Activated CD4-positive, alpha-beta T cell treated with anti-CD3 and anti-CD28 coated beads for 24 hours (primary cell): Measurements from ENCODE around the gene MYO3A.
"Not testable (repeated sequence)": the region's sequence is repeated elsewhere in the genome, so short reads cannot be mapped to it uniquely, and the experiment has no call there.

Source experiments
- DNase-seq, 2 donors: peaks; one replicate each; pipeline ENCODE4 v3.0.0-alpha.2; 2020; ENCODE audit warnings: low read depth in 2 of 2

The MYO3A gene

DNA sequence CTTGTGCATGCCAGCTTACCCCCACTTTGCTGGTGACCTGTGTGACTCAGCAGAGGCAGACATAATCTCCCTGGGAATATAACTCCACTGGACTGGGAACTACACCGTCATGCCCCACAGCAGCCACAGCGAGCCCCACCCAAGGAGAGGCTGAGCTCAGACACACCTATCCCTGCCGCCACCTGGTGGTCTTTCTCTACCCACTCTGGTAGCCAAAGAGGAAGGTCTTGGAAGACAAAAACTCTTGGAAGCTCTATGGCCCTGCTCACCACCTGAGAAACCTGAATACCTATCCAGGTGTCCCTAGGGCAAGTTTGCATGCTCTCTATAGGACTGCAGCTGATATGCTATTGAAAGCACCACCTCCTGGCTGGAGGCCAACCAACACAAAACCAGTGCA is 48.1 kb downstream of the MYO3A start:
- DNase-seq, result no peak

DNA sequence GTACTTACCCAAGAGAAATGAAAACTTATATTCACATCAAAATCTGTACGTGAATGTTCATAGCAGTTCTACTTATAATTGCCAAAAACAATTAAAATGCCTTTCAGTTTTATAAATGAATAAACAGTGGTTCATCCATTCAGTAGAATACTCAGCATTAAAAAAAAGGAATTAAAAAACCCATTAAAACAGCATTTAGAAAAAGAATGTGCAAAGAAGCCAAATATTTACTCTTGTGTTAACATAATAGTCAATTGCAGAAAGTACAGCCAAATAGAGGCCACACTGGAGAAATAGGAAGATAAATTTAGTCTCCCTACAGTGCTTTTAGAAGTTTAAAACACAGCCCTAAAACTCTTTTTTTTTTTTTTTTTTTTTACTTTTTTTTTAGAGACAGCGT is 54.6 kb downstream of the MYO3A start:
- DNase-seq, result no peak

DNA sequence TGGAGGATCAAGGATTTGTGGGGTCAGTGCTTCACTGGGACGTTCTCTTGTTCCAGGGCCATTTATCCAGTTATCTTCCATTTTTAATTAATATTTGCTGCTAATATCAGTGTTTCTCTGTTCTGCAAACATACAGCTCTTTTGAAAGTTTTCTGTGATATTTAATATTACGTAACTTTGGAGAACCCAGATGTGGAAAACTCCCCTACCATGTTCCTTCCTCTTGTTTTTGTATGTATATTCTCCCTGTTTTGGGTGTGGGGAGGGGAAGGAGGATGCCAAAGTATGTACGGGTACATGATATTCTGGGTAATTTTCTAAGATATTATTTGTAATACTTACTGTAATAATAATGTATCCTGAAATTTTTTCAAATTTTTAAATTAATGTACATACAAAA is 55.9 kb downstream of the MYO3A start:
- DNase-seq, result no peak

DNA sequence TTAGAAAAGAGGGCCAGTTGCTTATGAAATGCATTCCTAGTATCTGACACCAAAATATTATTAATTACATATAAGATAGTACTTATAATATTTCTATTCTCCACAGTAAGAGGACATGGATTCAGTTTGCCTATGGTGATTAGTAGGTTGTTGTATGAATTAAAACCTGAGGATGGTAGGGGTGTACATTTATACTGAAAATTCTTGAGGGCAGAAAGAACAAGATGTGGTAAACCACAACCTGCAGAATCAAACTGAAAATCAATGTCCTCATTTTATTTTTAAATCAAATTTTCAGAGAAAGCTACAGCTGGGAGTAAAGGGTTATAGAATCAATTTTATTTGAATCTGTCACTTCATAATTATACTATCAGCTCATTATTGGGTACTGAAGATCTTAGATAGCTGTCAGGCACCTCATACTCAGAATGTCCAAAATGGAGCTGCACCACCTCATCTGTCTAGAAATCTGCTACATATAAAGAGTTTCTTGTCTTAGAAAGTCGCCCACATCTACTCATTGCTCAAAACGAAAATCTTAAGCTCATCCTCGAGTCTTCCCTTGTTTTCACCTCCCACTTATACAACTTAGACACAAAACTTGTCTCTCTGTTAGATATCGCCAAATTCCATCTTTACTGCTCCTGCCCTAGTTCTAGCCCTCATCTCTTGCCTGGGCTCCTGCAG is 65.4 kb downstream of the MYO3A start:
- DNase-seq, result no peak

DNA sequence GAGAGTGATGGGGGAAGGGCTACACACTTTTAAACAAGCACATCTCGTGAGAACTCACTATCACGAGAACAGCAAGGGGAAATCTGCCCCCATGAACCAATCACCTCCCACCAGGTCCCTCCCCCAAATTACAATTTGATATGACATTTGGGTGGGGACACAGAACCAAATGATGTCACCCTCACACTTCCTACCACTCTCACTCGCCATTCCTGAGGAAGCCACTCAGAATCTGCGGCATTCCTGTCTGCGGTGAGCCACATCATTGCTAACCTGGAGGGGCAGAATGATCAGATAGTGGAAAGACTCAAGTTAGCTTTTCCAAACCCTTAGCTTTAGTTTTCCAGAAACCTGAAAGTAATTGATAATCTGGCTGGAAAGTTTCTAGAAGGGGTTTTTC is 66.9 kb downstream of the MYO3A start:
- no peak for DNase-seq

DNA sequence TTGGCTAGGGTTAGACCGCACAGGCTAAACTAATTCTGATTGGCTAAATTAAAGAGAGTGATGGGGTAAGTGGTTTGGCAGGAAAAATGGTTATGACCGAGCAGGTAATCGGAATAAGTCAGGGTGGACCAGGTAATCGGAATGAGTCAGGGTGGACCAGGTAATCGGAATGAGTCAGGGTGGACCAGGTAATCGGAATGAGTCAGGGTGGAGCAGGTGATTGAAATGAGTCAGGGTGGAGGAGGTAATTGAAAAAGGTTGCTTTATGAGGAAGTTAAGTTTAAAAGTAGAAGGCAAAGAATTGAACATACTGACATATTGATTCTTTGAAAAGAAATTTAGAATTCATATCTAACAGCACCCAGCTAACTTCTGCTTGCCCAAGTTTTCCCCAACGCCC is 68.4 kb downstream of the MYO3A start:
- not testable (repeated sequence) for DNase-seq

DNA sequence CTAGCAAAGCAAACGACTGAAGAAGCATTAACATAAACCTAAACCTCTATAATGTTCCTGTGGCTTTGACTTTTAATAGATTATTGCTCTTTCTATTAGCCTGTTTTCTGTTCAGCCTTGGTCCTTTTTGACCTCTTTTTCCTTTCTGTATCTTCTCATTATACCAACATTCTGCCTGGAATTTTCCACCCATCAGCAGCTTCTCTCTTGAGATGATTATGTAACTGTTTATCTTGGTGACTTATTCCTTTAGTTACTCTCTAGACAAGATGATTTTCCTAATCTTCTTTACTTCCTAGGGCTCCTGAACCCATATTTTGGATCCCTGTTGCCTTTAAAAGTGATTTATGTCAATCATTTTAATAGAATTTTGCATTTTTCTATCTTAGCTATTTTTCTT is 81.1 kb downstream of the MYO3A start:
- DNase-seq, result no peak

DNA sequence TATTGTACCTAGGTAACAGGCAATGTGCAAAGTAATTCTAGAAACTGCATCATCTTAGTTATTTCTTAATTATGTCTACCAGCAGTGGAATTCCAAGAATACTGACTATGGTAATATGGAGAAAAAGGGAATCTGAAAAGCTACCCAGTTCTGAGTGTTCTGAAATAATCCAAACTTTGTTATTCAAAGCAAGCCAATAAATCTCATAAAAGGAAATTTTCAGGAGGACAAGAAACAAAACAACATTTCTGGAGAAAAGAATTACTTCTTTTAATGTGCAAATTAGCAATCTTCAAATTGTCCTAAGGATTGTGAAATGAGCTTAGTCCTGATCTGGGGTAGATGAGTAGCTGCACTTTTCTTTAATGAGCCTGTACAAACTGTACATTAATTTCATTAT is 88.8 kb downstream of the MYO3A start:
- no peak for DNase-seq

DNA sequence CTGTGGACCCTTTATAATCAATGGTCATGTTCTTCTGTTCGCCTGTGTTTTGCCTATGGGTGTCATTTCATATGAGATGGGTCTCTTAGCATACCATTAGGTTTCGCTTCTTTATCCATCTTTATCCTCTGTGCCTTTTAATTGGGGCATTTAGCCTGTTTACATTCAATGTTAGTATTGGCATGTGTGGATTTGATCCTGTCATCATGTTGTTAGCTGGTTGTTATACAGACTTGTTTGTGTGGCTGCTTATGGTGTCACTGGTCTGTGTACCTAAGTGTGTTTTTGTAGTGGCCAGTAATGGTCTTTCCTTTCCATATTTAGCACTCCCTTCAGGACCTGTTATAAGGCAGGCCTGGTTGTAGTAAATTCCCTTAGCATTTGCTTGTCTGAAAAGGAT is 90.3 kb downstream of the MYO3A start:
- DNase-seq, result no peak

DNA sequence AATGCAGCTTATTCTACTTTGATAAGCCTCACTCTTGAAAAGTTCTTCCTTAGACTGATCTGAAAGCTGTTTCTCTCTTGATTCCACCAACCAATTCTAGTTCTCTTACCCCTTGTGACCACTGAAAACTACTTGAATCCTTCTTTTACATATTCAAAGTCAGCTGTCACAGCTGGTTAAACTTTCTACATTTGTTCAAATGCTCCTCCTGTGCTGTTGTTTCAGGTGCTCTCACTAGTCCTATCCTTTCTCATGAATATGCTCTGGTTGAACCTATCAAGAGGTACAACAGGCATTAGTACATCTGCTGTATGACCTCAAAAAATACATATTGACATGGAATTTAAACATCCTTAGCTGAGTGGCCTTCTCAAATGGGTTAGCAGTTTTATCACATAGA is 91.5 kb downstream of the MYO3A start:
- DNase-seq, result no peak

DNA sequence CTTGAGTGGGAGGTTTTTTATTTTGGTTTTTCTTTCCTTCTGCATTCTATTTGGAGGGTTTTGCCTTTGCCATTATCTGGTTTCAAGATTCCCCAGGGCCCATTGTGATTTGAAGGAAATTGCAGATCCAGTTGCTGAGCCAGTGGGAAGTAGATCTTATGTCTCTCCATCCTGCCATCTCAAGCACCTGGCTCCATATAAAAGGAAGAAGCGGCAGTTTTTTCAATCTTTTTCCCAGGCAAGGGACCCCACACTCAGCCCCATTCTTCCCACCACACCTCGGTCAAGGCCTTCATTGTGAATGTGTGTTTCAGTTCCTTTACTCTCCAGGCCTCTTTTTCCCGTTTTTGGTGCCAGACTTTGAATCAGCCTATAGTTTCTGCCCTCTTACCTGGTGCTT is 95.8 kb downstream of the MYO3A start:
- no peak for DNase-seq

DNA sequence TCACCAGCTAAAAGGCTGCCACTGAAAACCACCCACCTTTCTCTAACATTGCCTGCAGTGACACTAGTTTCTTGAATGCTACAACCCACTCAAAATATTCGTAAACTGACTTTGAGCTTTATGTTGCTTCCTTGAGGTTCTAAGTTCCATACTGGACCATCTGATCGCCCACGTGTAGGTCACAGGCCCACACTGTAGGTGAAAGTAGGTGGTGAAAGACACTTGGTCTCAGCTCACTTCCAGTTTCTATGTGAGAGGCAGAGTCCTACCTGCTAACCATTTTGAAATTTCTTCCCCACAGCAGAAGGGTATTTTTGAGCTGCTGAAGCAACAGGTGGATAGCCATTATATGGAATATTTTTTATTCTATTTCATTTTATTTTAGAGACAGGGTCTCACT is 97.3 kb downstream of the MYO3A start:
- no peak for DNase-seq

DNA sequence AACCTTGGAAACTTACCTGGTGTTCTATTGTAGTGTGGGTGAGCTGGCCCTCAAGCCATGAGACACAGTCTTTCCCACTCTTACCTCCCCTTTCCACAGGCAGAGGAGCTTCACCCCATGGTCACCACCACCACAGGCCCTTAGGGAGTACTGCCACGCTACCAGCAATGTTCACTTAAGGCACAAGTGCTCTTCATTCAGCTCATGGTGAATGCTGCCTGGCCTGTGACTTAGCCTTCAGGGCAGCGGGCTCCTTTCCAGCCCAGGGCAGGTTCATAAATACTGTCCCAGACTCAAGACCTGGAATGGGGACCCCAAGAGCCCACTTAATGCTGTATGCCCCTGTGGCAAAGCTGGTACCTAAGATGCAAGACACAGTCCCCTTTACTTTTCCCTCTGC is 109.4 kb downstream of the MYO3A start:
- DNase-seq, result no peak

DNA sequence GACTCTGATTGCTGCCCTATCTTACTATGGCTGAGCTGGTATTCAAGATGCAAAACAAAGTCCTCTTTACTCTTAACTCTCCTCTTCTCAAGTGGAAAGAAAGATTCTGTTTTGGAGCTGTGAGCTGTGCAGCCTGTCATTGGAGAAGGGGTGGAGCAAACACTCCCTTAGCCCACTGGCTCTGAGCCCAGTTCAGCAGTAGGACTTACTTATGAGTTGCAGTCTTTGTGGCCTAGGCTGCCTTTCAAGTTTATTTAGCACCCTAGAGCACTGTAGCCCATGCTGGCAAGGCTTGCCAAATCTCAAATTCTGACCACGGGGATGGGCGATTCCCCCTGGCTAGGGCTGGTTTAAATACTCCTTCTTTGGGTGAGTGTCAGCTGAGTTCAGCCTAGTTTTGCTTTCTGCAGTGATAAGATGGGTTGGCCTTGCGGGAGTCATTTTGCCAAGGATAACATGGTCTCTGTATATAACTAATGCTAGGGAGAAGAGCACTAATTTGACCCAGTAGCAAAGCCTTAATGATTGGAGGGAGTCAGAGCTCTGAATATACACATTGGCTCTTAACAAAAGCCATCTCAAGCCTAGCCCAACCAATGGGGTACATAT is 110.2 kb downstream of the MYO3A start:
- no peak for DNase-seq

DNA sequence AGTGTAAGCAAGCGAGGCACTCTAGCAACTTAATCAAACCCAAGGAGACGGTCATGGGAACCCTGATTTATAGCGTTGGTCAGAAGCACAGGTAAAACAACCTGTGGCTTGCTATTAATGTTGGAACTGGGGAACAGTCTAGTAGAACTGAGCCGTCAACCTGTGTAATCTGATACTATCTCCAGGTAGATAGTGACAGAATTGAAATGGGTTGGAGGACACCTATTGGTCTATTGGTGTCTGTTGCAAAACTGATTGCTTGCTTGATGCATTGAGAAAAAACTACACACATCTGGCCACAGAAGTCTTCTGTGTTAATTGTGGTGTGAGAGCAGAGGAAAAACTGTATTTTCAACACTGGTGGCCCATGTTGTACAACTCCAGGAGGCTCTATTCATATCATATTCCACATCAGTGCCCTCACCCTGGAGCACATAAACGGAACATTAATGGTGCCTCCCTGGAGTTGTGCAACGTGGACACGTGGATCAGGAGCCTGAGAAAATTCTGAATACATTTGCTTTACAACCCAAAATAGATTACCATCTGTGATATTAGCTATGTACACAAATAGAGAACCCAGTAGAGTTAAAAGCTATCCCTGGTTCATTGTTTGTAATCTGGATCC is 112.2 kb downstream of the MYO3A start:
- DNase-seq, result no peak

DNA sequence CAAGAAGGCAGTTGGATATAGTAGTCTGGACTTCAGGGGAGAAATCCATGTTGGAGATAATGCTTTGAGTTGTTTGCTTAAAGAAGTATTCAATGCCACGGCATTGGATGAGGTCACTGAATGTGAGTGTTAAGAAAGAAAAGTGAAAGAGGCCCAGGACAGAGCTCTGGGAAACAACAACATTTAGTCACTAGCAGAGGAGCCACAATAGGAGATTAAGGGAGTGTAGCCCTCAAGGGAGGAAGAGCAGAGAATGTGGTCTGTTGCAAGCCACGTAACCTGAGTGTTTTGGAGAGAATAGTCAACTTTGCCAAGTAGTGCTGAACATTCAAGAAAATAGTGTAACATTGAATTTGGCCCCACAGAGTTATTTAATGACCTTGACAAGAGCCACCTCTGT is 114.7 kb downstream of the MYO3A start:
- DNase-seq, result no peak

DNA sequence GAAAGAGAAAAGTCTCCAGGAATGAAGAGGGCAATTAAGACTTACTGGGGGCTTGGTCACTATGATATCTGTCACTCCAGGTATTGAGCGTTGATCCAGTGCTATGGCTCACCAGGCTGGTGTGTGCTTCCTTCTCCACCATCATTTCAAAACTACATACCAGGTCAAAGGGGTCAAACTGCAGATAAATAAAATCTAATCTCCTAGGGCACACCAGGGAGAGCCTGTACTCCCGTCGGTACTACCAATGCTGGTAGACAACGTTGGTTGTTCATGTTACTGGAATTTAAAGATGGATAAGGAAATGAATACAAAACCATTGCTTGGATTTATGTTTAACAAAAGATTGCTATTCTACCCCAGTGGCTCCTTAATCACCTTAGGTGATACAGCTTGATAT is 118.3 kb downstream of the MYO3A start:
- no peak for DNase-seq

DNA sequence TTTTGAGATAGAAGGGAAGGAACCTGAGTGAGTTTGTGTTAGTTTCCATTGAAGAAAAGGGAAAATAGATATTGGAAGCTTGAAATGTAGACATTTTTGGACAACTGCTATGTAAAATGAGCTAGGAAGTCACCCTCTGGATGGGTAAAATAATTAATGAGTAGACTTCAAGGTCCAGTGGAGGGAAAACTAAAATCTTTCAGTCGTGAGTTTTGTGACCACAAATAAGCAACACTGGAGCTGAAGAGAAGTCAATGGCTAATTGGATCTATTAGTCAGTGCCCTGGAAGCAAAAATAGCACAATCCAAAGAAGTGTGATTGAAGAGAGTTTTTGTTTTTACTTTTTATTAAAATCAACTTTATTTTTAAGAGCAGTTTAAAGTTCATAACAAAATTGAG is 123.4 kb downstream of the MYO3A start:
- no peak for DNase-seq

DNA sequence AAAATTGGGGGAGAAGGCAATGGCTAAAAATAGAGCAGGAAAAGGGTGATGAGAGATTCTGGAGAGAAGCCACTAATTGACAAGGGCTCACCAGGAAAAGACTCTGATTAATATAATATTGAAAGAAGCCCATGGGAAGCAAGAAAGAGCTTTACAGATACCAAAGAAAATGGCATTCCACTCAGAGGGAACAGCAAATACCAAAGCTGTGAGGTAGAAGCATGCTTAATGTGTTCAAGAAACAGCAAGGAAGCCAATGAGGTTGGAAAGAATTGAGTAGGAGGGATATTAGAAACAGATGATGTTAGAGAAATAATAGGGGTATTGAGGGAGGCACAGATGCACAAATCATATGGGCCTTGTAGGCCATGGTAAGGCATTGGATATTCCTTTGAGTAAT is 130.1 kb downstream of the MYO3A start:
- no peak for DNase-seq

DNA sequence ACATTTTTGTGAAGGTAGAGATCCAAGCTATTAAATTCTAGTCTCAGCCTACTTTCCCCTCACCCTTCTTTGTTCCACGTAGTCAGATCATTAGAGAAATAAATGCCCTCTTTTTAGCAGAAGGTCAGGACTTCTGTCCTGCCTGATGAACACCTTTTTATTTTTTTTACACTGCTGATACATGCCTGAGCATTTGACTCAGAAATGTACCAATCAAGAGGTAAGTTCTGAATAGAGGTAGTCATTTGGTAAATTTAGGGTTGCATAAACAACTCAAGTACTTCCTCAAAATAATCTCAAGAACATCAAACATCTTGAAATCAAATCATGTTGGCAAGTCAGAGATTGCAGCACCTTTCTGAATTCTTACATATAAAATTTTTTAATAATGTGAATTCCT is 133.7 kb downstream of the MYO3A start:
- DNase-seq, result no peak

DNA sequence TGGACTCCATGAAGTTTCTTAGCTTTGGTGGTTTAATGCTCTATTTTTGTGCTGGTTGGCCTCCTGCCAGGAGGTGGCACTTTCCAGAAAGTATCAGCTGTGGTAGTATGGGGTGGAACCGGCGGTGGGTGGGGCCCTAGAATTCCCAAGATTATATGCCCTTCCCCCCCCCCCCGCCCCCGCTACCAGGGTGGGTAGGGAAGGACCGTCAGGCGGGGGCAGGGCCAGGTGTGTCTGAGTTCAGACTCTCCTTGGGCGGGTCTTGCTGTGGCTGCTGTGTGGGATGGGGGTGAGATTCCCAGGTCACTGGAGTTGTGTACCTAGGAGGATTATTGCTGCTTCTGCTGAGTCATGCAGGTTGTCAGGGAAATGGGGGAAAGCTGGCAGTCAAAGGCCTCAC is 146.9 kb downstream of the MYO3A start:
- DNase-seq, result not testable (repeated sequence)

DNA sequence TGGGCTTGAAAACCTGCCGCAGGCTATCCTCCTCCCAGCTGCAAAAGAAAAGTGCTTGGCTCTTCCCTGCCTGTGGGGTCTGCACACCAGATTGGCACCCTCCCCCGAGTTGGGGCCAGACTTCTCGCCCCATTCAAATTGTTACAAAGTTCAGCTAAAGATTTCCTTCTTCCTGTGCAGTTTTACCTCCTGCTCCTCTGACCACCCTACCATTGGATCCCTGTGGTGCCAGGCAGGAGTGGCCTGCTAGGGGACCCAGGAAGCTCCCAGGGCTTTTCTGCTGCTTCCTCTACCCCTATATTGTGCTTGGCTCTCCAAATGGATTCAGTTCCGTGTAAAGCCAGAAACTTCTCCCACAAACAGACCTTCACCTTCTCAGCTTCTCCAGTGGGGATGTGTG is 147.4 kb downstream of the MYO3A start:
- no peak for DNase-seq

DNA sequence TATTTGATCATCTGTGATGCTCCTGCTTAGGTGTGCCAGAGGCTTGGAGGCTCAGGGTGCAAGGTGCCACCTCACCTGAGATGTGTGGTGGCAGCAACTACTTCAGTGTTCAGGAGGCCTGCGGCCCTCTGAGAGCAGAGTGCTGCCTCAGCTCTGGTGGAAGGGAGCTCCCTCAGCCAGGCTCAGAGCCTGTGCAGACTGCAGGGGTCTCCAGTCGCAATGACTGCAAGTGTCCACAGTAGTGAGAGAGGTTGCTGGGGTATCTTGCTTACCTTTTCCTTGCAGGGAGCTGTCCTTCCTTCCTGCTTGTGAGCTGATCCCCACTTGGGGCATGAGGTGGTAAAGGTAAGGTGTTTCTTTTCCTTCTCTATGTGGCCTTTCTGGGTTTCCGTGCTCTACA is 151.5 kb downstream of the MYO3A start:
- no peak for DNase-seq

DNA sequence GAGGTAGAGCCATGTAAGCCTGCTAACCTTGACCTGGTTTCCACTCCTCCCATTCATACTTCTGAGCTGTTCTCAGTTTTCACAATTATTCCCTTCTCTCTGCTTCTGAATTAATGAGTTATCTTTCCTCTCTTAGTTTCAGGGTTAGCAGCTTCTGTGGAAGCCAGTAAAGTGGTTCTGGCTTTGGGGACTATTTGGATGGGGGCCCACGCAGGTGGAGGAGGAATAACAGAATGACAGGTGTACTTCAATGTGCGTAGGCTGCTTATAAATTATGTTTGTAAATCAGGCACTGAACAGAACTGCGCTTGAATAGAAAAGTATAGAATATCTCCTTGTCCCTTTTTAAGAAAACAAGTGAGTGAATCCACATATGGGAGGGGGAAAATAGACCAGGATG is 153.6 kb downstream of the MYO3A start:
- no peak for DNase-seq
